Panc1 (cell line): ENCODE measurements around the gene LDLRAD4. TPM values are rescaled to one million over a fixed set of nuclear protein-coding genes. Genes with fewer than 3 reads are reported as not detected.
"Not testable (repeated sequence)": the region's sequence is repeated elsewhere in the genome, so short reads cannot be mapped to it uniquely, and the experiment has no call there.

Experiments
- ATAC-seq: fragments of 200-7000 bp; cut with Tn5 transposase; 2 replicates; pipeline ENCODE4 v1.9.1; 2020; ENCODE audit warnings: mild to moderate bottlenecking, moderate library complexity
- BruUV-seq: library from RNA; stranded (reverse); fragments of 400-500 nt; replicated peaks from 2 replicates; lab custom pipeline; 2021; lab: Mats Ljungman, UMichigan
- CTCF ChIA-PET: fragments of 300-600 bp; sonication (Branson Sonifier 250); formaldehyde crosslinking; loops from one replicate; lab custom pipeline; 2022; ENCODE audit warnings: antibody characterized with exemption; lab: Charles Lee
- POLR2A ChIA-PET: fragments of 300-600 bp; sonication (Branson Sonifier 250); formaldehyde crosslinking; loops from one replicate; lab custom pipeline; 2022; ENCODE audit warnings: antibody characterized with exemption; lab: Charles Lee
- DNase-seq: peaks from one replicate; pipeline ENCODE4 v3.0.0-alpha.2; 2010; ENCODE audit warnings: low read depth, low spot score
- H3K27ac ChIP-seq: 2 replicates; pipeline ENCODE4 v1.5.1; 2011; ENCODE audit warnings: mild to moderate bottlenecking, low read length, inconsistent platforms
- H3K27me3 ChIP-seq: fragments of 200-500 bp; sonication (Bioruptor generic); 2 replicates; pipeline ENCODE4 v1.6.0; 2014; ENCODE audit warnings: low read length, inconsistent platforms; ENCODE audit not compliant: control insufficient read depth, insufficient read depth
- H3K36me3 ChIP-seq: fragments of 200-500 bp; sonication (Bioruptor generic); 2 replicates; pipeline ENCODE4 v1.5.1; 2014; ENCODE audit warnings: inconsistent platforms, mild to moderate bottlenecking, low read length, moderate library complexity; ENCODE audit not compliant: control insufficient read depth, insufficient read depth
- H3K4me1 ChIP-seq: 2 replicates; pipeline ENCODE4 v1.5.1; 2011; ENCODE audit warnings: inconsistent platforms, mild to moderate bottlenecking, low read length, moderate library complexity; ENCODE audit not compliant: control insufficient read depth, insufficient read depth
- H3K4me3 ChIP-seq, 2 experiments: 2 replicates each; pipeline ENCODE4 v1.5.1; 2011 to 2012; ENCODE audit warnings: low read depth in 2 of 2, low read length in 2 of 2, mild to moderate bottlenecking in 2 of 2, inconsistent platforms in 1 of 2, moderate library complexity in 1 of 2
- H3K9me3 ChIP-seq: fragments of 200-500 bp; sonication (Bioruptor generic); 2 replicates; pipeline ENCODE4 v1.5.1; 2014; ENCODE audit warnings: low read depth, mild to moderate bottlenecking, inconsistent platforms, low read length, moderate library complexity; ENCODE audit not compliant: control insufficient read depth, insufficient read depth
- CTCF ChIP-seq: fragments of 450-650 bp; IDR thresholded peaks from 2 replicates; pipeline ENCODE4 v1.5.1; 2017; ENCODE audit warnings: mild to moderate bottlenecking
- POLR2AphosphoS5 ChIP-seq: IDR thresholded peaks from 2 replicates; pipeline ENCODE4 v1.6.1; 2012; ENCODE audit warnings: mild to moderate bottlenecking, low read depth, low read length, moderate library complexity
- REST ChIP-seq, 2 experiments: IDR thresholded peaks; 2 replicates each; pipeline ENCODE4 v1.6.1; 2011 to 2012; ENCODE audit warnings: low read depth in 2 of 2, control low read depth in 1 of 2, low read length in 1 of 2, mild to moderate bottlenecking in 1 of 2, moderate library complexity in 1 of 2; ENCODE audit not compliant: insufficient read depth in 1 of 2
- SIN3A ChIP-seq: IDR thresholded peaks from 2 replicates; pipeline ENCODE4 v1.6.1; 2012; ENCODE audit warnings: low read depth, mild to moderate bottlenecking, low read length, moderate library complexity, borderline replicate concordance; ENCODE audit not compliant: insufficient read depth
- TCF7L2 ChIP-seq: IDR thresholded peaks from 2 replicates; pipeline ENCODE4 v1.6.1; 2011; ENCODE audit warnings: mild to moderate bottlenecking, low read depth, low read length, inconsistent platforms
- in situ Hi-C: cut with HindIII; loops from 2 replicates; pipeline ENCODE4 v1.10.0; 2016; ENCODE audit warnings: low sequenced_read_pairs, low pct_unique_long_range_greater_than_20kb
- intact Hi-C: fragments of 100-400 bp; cut with micrococcal nuclease; formaldehyde crosslinking; loops from one replicate; pipeline ENCODE4 v1.10.0; 2022; ENCODE audit not compliant: unreplicated experiment
- total RNA-seq: library from RNA; stranded (reverse); gene quantifications from one replicate; pipeline ENCODE4 v1.2.1, GENCODE V29; 2021; ENCODE audit not compliant: unreplicated experiment

Gene LDLRAD4
- total RNA-seq, 1 experiment from 2014 or later = 0.28 TPM

GRCh38 chr18:13339653-13340052, 121.1 kb downstream of the LDLRAD4 start:
- Histone ChIP-seq H3K9me3 (peaks cover 6% of the 10 kb centered on the region; the same call in 1 of the 2 replicates), H3K27ac (no peak overlapping the region), H3K4me3 (no peak overlapping the region), H3K27me3 (peaks cover 7% of the 10 kb centered on the region), H3K36me3 (no peaks in the 10 kb centered on the region), H3K4me1 (no peaks in the 10 kb centered on the region; the same call in 1 of the 2 replicates)
- TF ChIP-seq TCF7L2 (no peak), CTCF (no peak), POLR2AphosphoS5 (no peak), SIN3A (no peak), REST (IDR thresholded peaks at IDR 0.05; ENCODE audit: insufficient read depth in 1 of 2, low read depth in 2 of 2, low read length in 1 of 2) (no peak)
- ChIA-PET POLR2A (no interaction called here), CTCF (no interaction called here)
- ATAC-seq (no peak), DNase-seq (no peak)
- in situ Hi-C loops (no loop called here), intact Hi-C loops (no loop called here)
- BruUV-seq = no TSS peak

GRCh38 chr18:13346449-13346848, 127.9 kb downstream of the LDLRAD4 start:
- ATAC-seq, H3K4me1 ChIP-seq, BruUV-seq, H3K36me3 ChIP-seq, H3K27me3 ChIP-seq, in situ Hi-C loops, H3K9me3 ChIP-seq, DNase-seq, POLR2A ChIA-PET, H3K27ac ChIP-seq, intact Hi-C loops, H3K4me3 ChIP-seq, CTCF ChIA-PET: not testable (repeated sequence)

GRCh38 chr18:13353084-13353823, 134.7 kb downstream of the LDLRAD4 start:
- CTCF ChIA-PET = no interaction called here
- no TSS peak for BruUV-seq
- DNase-seq = no peak
- no peak overlapping the region for H3K27ac ChIP-seq
- in situ Hi-C loops (no loop called here), intact Hi-C loops (no loop called here)
- no peaks in the 10 kb centered on the region for H3K36me3 ChIP-seq
- no peak for ATAC-seq
- H3K4me3 ChIP-seq = no peak overlapping the region
- H3K9me3 ChIP-seq = no peaks in the 10 kb centered on the region
- no peaks in the 10 kb centered on the region for H3K27me3 ChIP-seq
- H3K4me1 ChIP-seq = no peaks in the 10 kb centered on the region
- POLR2A ChIA-PET = no interaction called here
- no peak for TF ChIP-seq REST (IDR thresholded peaks at IDR 0.05; ENCODE audit: insufficient read depth in 1 of 2, low read depth in 2 of 2, low read length in 1 of 2)
- no peak for TF ChIP-seq SIN3A
- no peak for TF ChIP-seq CTCF
- TF ChIP-seq TCF7L2 = no peak
- TF ChIP-seq POLR2AphosphoS5 = no peak
